GM21515 (cell line): ENCODE results near the gene SRRM3.
"Not testable (repeated sequence)": the region's sequence is repeated elsewhere in the genome, so short reads cannot be mapped to it uniquely, and the experiment has no call there.

Source experiments
- ATAC-seq: cut with Tn5 transposase; IDR thresholded peaks from one replicate; pipeline ENCODE4 v1.9.1; 2021; ENCODE audit not compliant: unreplicated experiment

The SRRM3 gene

GRCh38 chr7:76261931-76262330, 60.2 kb downstream of the SRRM3 start:
- no peak for ATAC-seq

GRCh38 chr7:76262683-76263402, 61.1 kb downstream of the SRRM3 start:
- no peak for ATAC-seq

GRCh38 chr7:76265299-76265698, 63.6 kb downstream of the SRRM3 start:
- no peak for ATAC-seq

GRCh38 chr7:76267107-76267893, 65.6 kb downstream of the SRRM3 start:
- ATAC-seq, result no peak

- no peak for ATAC-seq
These were observed 66.1 kb downstream of the SRRM3 start for GRCh38 chr7:76267894-76268183.

GRCh38 chr7:76268376-76268775, 66.7 kb downstream of the SRRM3 start:
- ATAC-seq, result no peak

GRCh38 chr7:76269895-76270294, 68.2 kb downstream of the SRRM3 start:
- no peak for ATAC-seq

GRCh38 chr7:76271384-76271783, 69.7 kb downstream of the SRRM3 start:
- ATAC-seq, result not testable (repeated sequence)

GRCh38 chr7:76272142-76272541, 70.4 kb downstream of the SRRM3 start:
- no peak for ATAC-seq

- ATAC-seq, result no peak
These were observed 71.3 kb downstream of the SRRM3 start for GRCh38 chr7:76272851-76273497.

GRCh38 chr7:76273503-76273902, 71.8 kb downstream of the SRRM3 start:
- no peak for ATAC-seq

- no peak for ATAC-seq
These were observed 76.8 kb downstream of the SRRM3 start for GRCh38 chr7:76278540-76278939.

GRCh38 chr7:76280408-76280807, 78.7 kb downstream of the SRRM3 start:
- ATAC-seq, result no peak

GRCh38 chr7:76281006-76281705, 79.5 kb downstream of the SRRM3 start:
- no peak for ATAC-seq

- ATAC-seq, result no peak
These were observed 80.1 kb downstream of the SRRM3 start for GRCh38 chr7:76281706-76282343.

- no peak for ATAC-seq
These were observed 80.9 kb downstream of the SRRM3 start for GRCh38 chr7:76282344-76283253.

- no peak for ATAC-seq
These were observed 81.8 kb downstream of the SRRM3 start for GRCh38 chr7:76283254-76284159.

- ATAC-seq, result no peak
These were observed 84.1 kb downstream of the SRRM3 start for GRCh38 chr7:76285604-76286374.
